NK-92 (cell line): ENCODE results near the gene FNDC1.
"Not testable (repeated sequence)": the region's sequence is repeated elsewhere in the genome, so short reads cannot be mapped to it uniquely, and the experiment has no call there.

ENCODE experiments used
- DNase-seq: peaks from one replicate; lab custom pipeline; 2025; ENCODE audit not compliant: unreplicated experiment; lab: John Stamatoyannopoulos, UW

The FNDC1 gene

DNA sequence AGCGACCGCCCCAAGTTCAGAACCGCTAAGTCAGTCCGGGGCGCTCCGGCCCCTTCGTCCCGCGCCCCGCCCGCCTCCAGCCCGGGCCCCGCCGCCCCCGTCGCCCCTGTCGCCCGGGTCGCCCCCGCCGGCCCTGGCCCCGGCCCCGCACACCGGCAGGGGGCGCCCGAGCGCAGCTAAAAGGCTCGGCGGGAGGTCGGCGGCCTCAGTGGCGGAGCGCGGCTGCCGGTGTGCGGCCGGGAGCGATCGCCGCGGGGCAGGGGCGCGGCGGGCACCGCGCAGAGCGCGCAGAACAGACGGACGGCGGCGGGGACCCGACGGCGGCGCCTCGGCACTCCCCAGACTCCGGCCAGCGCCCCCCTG, at the start of gene FNDC1:
Gene FNDC1 (plus strand): TSS at position 208 of the 363 bp plus-strand sequence. CDS start 197 bp downstream, outside the sequence.
- DNase-seq = no peak

- no peak for DNase-seq
Observed at GRCh38 chr6:159119791-159120190, 49.4 kb upstream of the FNDC1 start.

GRCh38 chr6:159121486-159121885, 47.7 kb upstream of the FNDC1 start:
- no peak for DNase-seq

DNA sequence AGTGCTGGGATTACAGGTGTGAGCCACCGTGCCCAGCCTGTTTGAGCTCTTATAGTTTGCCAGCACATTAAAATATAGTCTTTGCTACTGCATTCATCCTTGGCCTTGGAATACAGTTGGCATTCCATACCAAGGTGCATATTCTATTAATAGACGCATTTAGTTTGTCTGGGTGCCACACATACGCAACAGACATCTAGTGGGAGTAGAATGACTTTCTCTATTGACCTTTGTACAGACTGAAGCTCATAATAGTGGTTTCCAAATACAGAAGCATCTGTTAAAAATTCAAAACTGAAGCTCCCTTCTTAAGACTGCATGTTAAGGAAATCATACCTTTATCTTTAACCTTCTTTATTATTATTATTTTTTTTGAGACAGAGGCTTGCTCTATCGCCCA, 46.7 kb upstream of the FNDC1 start:
- DNase-seq = no peak

DNA sequence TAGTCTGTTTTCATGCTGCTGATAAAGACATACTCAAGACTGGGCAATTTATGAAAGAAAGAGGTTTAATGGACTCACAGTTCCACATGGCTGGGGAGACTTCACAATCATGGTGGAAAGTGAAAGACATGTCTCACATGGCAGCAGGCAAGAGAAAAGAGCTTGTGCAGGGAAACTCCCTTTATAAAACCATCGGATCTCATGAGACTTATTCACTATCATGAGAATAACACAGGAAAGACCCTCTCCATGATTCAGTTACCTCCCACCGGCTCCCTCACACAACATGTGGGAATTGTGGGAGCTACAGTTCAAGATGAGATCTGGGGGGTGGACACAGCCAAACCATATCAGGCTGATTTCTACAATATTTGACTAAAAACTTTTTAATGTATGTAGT, 45.4 kb upstream of the FNDC1 start:
- not testable (repeated sequence) for DNase-seq

- no peak for DNase-seq
Observed at GRCh38 chr6:159125014-159125609, 44.1 kb upstream of the FNDC1 start.

GRCh38 chr6:159125951-159126352, 43.2 kb upstream of the FNDC1 start:
- no peak for DNase-seq

- DNase-seq = no peak
Observed at GRCh38 chr6:159126590-159126989, 42.6 kb upstream of the FNDC1 start.

GRCh38 chr6:159127701-159128100, 41.5 kb upstream of the FNDC1 start:
- no peak for DNase-seq

GRCh38 chr6:159128978-159129377, 40.2 kb upstream of the FNDC1 start:
- DNase-seq = no peak

DNA sequence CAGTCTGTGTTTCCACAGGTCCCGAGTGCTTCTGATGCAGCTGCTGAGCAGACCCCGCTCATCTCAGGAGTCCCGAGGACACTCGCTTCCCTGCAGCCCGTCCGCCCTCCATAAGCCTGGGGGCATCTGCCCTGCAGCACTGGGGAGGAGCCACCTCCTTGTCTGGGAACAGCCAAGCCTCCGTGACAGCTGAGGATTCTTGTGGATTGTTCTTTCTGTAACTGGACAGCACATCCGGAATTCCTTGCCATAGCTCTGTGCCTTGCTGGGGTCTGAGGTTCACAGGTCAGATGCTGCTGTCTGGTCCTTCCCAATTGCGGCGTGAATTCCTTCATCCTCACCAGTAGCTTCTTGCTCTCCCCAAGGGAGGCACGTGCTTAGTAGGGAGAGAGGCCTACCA, 38.4 kb upstream of the FNDC1 start:
- DNase-seq = no peak

GRCh38 chr6:159131709-159132108, 37.5 kb upstream of the FNDC1 start:
- DNase-seq = no peak

DNA sequence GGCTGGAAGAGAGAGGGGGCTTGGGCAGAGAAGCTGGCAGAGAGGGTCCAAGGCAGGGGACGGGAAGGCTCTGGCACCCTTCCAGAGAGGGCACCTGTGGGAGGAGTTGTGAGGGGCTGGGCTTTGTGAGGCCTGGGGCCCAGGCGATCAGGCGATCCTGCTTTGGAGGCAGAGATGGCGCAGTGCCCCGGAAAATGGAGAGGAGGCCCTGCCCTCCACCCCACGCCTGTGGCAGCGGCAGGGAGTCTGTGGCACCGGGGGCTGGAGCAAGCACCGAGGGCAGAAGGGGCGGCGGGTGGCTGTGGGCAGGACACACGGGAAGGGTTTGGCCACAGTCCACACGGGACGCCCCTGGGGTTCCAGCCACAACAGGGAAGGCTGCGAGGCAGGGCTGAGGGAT, 36.5 kb upstream of the FNDC1 start:
- no peak for DNase-seq

DNA sequence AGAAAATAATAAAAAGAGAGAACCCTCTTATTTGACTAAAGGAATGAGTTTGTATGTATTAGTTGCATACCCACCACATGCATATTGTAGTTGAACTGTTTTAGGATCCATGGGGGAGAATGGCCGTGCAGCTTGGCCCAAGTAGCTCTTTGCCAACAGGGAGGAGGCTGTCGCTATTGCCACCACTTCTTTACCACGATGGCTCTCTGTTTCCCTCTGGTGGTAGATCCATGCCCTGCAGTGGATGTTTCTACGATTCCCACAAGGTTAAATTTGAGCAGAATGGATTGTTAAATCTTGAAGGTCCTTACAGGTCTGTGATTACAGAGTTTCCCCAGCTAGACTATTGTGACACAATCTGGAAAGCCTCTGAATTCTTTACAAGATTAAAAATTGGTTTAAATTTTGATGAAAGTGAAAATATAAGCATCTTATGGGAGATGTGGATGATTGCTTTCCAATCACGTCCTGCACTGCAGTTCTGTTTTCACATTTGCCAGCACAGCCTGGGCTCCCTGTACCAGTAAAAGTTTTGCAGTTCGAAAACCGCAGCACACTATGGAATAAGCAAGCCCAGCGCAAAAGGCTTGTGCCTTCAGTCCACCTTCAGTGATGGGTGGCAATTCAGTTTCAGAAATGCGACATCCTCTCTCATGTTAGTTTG, 34.4 kb upstream of the FNDC1 start:
- DNase-seq = no peak

DNA sequence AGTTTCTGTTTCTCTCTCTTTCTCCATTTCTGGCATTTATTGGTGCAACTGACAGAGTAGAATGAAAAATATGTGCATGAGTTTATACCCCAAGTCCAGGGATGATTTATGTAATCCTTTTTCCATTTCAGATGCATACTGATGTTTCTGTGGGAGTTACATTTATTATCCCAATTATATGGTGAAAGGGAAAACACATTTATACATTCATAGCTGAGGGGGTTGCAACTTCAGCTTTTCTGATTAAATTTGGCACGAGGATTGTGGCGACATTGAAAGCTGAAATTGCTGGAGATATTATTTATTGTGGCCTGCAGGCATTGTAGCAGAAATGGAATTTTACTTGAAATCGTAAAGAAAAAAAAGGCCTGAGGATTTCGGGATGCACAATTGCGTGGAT, 31.5 kb upstream of the FNDC1 start:
- DNase-seq = no peak

DNA sequence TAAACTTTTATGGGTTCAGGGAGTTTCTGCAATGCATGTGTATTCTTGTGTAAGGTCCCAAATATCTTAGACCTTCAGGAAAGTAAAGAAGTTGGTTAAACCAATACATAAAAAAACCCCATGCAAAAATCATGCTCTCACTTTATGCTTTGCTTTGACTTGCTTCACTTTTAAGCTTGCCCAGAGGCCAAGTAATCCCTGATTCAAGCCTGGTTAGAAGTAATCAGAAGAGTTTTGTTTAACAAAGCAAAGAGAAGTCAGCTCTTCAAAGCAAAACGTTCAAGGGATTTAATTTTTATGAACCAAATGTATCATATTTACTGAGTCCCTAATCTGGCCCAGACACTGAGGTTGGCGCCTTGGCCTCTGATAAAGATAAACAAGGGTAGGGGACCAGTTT, 26.7 kb upstream of the FNDC1 start:
- DNase-seq = no peak

DNA sequence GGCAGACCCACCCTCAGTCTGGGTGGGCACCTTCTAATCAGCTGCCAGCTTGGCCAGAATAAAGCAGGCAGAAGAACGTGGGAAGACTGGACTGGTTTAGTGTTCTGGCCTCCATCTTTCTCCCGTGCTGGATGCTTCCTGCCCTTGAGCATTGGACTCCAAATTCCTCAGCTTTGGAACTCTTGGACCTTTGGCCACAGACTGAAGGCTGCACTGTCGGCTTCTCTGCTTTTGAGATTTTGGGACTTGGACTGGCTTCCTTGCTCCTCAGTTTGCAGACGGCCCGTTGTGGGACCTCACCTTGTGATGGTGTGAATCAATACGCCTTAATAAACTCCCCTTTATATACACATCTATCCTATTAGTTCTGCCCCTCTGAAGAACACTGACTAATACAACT, 20.6 kb upstream of the FNDC1 start:
- DNase-seq = no peak

GRCh38 chr6:159149641-159150040, 19.6 kb upstream of the FNDC1 start:
- DNase-seq = no peak

DNA sequence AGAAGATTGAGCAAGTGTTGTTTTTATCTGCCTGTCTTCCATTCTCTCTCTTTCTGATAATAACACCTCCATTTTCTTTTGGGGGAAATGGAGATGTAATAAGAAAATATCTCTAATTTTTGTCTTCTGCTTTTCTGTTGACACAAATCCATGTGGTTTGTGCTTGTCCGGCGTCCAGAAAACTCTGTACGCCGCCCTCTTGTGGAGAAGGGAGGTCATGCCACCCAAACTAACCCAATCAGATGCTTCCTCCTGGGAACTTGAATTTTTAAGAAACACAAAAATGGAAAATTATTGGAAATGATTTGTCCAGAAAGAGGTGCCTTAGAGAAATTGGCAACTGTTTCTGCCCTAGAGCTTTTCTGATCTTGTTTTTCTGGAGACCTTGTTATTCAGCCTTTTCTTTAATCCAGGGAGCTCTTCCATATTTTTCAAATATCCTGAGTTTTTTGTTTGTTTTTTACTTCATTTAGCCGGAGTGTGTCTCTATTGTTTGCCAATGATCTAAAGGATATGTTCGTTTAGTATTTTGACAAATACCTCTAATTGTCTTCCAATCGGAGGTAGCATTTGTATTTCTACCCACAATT, 17.8 kb upstream of the FNDC1 start:
- DNase-seq = no peak

- no peak for DNase-seq
Observed at GRCh38 chr6:159152041-159152440, 17.2 kb upstream of the FNDC1 start.

DNA sequence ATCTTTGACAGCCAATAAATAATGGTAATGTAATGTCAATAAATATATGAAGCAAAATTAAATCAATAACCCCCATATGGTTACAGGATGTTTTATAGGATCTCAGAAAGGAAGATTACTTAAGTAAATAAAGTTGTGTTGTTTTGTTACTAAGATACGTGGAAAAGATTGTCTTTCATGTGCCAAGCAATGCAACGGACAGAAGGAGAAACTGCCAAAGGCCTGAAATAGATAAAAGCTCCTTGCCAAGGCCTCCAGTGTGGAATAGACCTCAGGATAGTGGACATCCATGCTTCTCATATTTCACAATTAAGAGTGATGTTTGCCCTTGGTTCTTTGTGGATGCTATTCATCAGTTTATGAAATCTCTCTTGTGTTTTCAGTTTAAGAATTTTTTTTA, 16.4 kb upstream of the FNDC1 start:
- DNase-seq = no peak

- no peak for DNase-seq
Observed at GRCh38 chr6:159155679-159156078, 13.5 kb upstream of the FNDC1 start.

DNA sequence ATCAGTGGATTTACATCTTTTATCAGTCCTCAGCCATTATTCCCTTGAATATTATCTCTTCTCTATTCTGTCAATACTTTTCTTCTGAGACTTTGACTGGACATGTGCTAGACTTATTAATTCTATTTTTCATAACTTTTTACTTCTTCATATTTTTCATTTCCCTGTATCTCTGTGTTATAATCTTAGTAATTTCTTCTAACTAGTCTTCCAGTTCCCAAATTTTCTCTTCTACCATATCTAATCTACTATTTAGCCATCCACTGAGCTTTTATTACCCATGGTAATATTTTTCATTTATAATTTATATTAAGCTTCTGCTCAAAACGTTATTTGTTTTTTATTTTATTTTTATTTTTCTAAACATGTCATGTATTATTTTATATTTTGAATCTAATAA, 13.1 kb upstream of the FNDC1 start:
- no peak for DNase-seq
